Ureter (tissue), 1 donor: Measurements from ENCODE around the gene TMEM250. TPM values are rescaled to one million over a fixed set of nuclear protein-coding genes. Genes with fewer than 3 reads are reported as not detected.

Source experiments
- DNase-seq: peaks from one replicate; pipeline ENCODE4 v3.0.0-alpha.2; 2020; ENCODE audit warnings: low spot score
- total RNA-seq: library from RNA; stranded (reverse); gene quantifications from one replicate; pipeline ENCODE4 v1.2.4, GENCODE V29; 2023
- donor health status: DM: yes; HTN: yes; CAD: no.

The TMEM250 gene
- total RNA-seq, 1 donor from 2014 or later, result 31.8 TPM

DNA sequence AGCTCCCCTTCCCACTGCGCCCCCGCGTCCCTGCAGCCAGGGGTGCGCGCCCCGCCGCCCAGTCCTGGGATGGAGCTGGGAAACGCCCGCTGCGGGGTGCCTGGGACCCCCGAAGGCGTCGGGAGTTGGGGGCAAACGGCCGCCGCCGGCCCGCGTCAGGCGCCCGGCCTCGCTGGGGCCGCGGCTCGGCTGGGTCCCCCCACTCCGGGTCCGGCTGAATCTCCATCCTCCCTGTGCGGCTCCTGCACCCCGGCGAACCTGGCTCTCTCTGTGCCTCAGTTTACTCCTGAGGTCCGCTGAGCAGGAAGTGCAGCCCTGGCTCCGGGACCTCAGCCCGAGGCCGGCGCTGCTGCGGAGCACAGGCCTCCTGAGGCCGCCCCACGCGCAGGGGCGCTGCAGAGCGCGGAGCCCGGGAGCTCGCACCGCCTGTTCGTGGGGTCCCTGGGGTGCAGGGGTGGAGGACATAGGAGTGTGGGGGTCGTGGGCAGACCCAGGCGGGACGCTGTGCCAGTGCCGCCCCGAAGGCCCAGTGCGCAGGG lies 13.9 kb upstream of the TMEM250 start:
- DNase-seq, result no peak

- DNase-seq, result no peak
Measured at GRCh38 chr9:136131629-136132511, 13.2 kb upstream of the TMEM250 start.

- DNase-seq, result no peak
Measured at GRCh38 chr9:136129176-136129575, 10.5 kb upstream of the TMEM250 start.

DNA sequence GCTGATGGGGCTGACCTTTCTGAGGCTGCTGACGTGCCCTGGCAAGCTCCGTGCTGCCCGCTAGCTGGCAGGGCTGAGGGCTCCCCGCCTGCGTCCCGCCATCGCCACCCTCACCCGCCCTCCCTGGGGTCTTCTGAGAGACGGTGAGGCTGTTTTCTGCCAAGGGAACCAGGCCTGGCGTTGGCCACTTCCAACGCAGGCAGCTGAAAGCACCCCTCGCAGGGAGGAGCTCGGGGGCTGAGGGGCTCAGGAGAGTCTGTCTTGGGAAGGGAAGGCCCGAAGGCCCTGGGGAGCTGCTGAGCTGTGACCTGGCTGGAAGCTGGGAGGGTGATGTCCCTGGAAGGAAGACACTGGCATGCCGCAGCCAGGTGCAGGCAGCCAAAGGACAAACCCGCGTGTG lies 9.8 kb upstream of the TMEM250 start:
- DNase-seq, result no peak

DNA sequence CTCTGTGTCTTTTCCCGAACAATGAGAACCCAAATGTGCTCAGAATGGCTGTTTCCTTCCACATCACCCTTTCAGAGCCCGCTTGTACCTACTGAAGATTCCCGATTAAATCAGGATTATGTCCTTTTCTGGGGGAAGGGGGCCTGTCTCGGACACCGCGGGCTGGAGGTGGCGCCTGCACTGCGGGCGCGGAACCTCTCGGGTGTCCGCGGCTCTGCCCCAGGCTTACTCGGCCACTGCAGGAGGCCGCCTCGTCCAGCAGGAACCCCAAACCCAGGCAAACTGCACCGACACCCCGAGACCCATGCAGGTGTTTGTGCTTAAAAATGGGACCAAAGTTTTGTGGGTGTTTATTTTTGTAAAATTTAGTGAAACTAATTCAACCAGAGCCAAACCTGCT lies 8.6 kb upstream of the TMEM250 start:
- no peak for DNase-seq

DNA sequence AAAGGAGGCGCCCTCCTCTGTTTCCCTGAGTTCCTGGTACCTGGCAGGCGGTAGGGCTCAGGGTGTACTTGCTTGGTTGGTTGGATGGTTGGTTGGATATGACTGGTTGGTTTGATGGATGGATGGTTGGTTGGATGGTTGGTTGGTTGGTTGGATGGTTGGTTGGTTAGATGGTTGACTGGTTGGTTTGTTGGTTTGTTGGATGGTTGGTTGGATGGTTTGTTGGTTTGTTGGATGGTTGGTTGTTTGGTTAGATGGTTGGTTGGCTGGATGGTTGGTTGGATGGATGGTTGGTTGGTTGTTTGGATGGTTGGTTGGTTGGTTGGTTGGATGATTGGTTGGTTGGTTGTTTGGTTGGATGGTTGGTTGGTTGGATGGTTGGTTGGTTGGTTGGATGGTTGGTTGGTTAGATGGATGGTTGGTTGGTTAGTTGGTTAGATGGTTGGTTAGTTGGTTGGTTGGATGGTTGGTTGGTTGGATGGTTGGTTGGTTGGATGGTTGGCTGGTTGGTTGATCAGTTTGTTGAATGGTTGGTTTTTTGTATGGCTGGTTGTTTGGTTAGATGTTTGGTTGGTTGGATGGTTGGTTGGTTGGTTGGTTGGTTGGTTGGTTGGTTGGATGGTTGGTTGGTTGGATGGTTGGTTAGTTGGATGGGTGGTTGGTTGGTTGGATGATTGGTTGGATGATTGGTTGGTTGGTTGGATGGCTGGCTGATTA lies 6.5 kb upstream of the TMEM250 start:
- no peak for DNase-seq

- peak; percentile 76 for DNase-seq
Measured at GRCh38 chr9:136122425-136123383, 4.0 kb upstream of the TMEM250 start.

- DNase-seq, result no peak
Measured at GRCh38 chr9:136121801-136122200, 3.1 kb upstream of the TMEM250 start.

DNA sequence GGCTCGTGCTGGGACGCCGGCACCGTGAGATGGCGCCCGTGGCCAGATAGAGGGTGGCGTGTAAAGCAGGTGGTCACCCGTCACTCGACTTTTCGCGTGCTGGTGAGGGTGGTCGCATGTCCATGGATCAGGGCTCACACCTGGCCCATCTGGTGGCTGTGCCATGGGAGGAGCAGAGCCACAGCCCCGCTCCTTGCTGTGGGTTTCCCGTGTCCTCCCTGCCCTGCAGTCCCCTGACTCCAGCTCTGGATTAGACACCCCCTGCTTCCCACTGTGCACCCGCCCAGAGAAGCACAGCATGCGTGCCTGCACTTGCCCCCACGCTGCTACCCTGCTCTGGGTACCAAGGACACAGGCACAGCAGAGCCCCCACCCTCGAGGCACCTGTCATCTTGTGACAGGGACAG lies 1.8 kb upstream of the TMEM250 start:
- DNase-seq, result no peak

- DNase-seq, result no peak
Measured at GRCh38 chr9:136119883-136120393, 1.3 kb upstream of the TMEM250 start.

DNA sequence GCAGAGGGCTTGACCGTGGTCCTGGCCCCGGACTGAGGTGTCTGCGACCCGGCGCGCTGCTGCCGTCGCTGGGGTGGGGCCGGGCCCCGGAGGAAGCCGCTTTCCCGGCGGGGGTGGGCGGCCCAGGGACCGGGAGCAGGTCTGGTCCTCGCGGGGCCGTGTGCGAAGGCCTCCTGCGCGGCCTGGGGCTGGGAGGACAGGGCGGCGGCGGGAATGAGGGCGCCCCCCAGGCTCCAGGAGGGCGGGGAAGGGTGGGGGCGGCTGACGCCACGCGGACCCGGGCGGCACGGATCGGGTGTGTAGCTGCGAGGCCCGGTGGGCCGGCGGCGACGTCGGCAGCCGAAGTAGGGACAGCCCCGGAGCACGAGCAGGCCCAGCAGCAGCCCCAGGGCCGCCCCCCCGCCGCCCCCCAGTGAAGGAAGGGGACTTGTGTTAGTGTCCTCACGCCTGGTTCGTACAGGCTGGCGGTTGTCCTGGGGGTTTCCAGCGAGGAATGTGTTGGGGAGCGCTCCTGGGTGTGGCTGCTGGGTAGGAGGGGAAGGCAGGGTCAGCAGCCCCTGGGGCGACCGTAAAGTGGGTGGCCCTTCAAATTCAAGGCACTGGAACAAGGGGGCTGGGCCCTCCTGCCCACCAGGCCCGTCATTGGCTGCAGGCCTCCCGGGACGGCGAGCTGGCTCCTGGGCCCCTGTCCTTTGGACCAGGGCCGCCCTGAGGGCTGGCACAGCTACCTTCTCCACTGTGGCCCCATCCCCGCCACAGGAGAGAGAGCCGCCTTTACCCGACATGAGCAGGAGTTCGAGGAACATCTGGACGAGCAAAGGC lies 597 bp upstream of the TMEM250 start:
- DNase-seq, result no peak

DNA sequence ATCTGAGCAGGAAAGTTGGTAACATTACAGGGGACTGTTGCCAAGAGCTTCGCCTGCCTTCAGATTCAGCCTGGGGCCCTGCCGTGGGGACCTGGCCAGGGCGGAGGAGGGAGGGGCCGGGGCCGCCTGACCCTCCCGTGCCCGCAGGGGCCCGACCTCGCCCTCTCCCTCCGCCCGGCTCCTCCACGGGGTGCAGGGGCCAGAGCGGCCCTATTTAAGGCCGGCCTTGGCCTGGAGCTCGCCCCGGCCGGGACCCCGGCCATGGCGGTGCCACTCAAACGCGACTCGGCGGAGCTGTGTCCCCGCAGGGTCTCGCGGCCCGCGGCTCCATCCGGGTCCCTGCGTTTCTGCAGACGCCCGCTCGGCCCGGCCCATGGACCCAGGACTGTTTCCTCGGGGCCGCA lies 757 bp downstream of the TMEM250 start:
- no peak for DNase-seq

- no peak for DNase-seq
Measured at GRCh38 chr9:136117291-136117915, 1.3 kb downstream of the TMEM250 start.

- DNase-seq, result no peak
Measured at GRCh38 chr9:136116360-136117098, 2.1 kb downstream of the TMEM250 start.

- DNase-seq, result no peak
Measured at GRCh38 chr9:136115641-136116359, 2.9 kb downstream of the TMEM250 start.

- DNase-seq, result no peak
Measured at GRCh38 chr9:136115206-136115605, 3.5 kb downstream of the TMEM250 start.

DNA sequence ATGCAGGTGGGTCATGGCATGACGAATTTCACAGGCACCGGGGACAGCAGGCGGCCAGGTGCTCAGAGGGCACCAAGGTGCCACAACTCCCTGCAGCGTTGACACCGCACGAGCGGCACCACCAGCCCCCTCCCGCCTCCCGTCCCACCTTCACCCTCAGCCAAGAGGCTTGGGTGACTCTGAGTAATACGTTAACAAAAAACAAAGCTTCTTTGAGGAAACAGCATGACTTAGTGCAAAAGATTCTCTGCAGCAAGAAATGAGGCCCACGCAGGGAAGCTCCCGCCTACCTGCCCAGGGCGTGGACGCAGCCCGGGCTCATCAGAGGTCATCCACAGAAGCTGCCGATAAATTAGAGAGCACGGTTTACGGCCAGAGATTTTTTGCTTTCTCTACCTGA lies 4.1 kb downstream of the TMEM250 start:
- peak; percentile 38 for DNase-seq

DNA sequence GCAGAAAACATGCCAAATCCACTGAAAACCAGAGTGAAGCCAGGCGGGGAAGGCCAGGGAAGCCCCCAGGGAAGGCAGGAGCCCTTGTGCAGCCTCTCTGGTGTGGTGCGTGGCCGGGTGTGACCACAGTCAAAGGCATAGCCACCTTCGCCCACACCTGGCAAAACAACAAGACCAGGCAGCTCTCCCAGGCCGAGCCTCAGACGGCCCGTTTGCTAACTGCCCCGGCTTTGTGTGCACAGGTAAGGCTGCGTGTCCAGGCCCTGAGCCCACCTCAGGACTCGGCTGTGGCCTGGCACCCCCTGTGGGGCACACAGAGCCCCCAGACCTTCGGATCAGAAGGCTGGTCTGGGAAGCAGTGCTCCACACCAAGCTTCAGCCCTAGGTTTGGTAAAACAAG lies 6.1 kb downstream of the TMEM250 start:
- DNase-seq, result no peak

DNA sequence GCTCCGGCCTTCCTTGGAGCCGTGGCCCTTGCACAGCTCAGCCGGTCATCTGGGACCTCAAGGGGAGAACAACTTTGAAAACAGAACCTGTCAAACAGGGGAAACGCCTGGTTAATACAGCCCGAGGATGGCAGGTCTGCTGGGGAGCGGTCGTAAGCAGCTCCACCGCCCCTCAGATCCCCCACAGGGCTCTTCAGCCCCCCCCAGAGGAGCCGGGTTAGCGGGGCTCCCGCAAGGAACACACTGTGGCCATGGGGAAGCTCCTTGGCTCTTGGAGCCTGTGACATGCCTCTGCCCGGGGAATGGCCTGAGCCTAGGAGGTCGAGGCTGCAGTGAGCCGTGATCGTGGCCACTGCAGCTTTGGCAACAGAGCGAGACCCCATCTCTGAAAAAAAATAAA lies 6.8 kb downstream of the TMEM250 start:
- no peak for DNase-seq
